ENCODE data around the gene ZNF358. TPM values are rescaled to one million over a fixed set of nuclear protein-coding genes. Genes with fewer than 3 reads are reported as not detected.

The ZNF358 gene
- total RNA-seq, 4 donors from 2014 or later, result 95.4 to 168 (median 137) TPM

- intact Hi-C loops (cut with DNase I), result no loop called here
- no peak for DNase-seq (ENCODE audit: extremely low spot score)
- Histone ChIP-seq H3K4me3 (no peak overlapping the region), H3K27ac (replicated peaks in 1 of 4) (no peak overlapping the region), H3K27me3 (no peaks in the 10 kb centered on the region), H3K4me1 (peaks cover 5 to 14% (median 11%) of the 10 kb centered on the region in 4 donors), H3K9me3 (no peaks in the 10 kb centered on the region), H3K36me3 (peaks cover 58 to 91% (median 77%) of the 10 kb centered on the region in 4 donors)
- TF ChIP-seq POLR2A (IDR thresholded peaks at IDR 0.05; ENCODE audit: low read depth) (no peak), CTCF (IDR thresholded peaks at IDR 0.05) (no peak), POLR2AphosphoS5 (IDR thresholded peaks at IDR 0.05) (no peak), EP300 (IDR thresholded peaks at IDR 0.05) (no peak)
- WGBS, result 100% methylated on average over 1 of the region's 39 CpGs
These were observed 25.0 kb downstream of the ZNF358 start for GRCh38 chr19:7540761-7541474.

- H3K36me3 ChIP-seq, result peaks cover 58 to 96% (median 80%) of the 10 kb centered on the region in 4 donors
- no peak for DNase-seq (ENCODE audit: extremely low spot score)
- TF ChIP-seq POLR2A (IDR thresholded peaks at IDR 0.05; ENCODE audit: low read depth) (no peak), POLR2AphosphoS5 (IDR thresholded peaks at IDR 0.05) (no peak), CTCF (IDR thresholded peaks at IDR 0.05) (no peak), EP300 (IDR thresholded peaks at IDR 0.05) (no peak)
- intact Hi-C loops (cut with DNase I), result no loop called here
- H3K4me3 ChIP-seq, result no peak overlapping the region
- WGBS, result 91% methylated on average over 4 of the region's 15 CpGs
- no peaks in the 10 kb centered on the region for H3K9me3 ChIP-seq
- H3K4me1 ChIP-seq, result peaks cover under 1 to 9% (median 6%) of the 10 kb centered on the region in 4 donors
- H3K27me3 ChIP-seq, result no peaks in the 10 kb centered on the region
- H3K27ac ChIP-seq (replicated peaks in 1 of 4), result no peak overlapping the region
These were observed 25.5 kb downstream of the ZNF358 start for GRCh38 chr19:7541475-7541824.

GRCh38 chr19:7541828-7542443 lies 26.0 kb downstream of the ZNF358 start:
- Histone ChIP-seq H3K4me1 (peaks cover 0 to 5% (median 2%) of the 10 kb centered on the region in 4 donors), H3K36me3 (peaks cover 57 to 98% (median 79%) of the 10 kb centered on the region in 4 donors), H3K4me3 (no peak overlapping the region), H3K27ac (replicated peaks in 1 of 4) (no peak overlapping the region), H3K9me3 (no peaks in the 10 kb centered on the region), H3K27me3 (no peaks in the 10 kb centered on the region)
- 94% methylated on average over 11 of the region's 11 CpGs for WGBS
- no peak for TF ChIP-seq CTCF (IDR thresholded peaks at IDR 0.05)
- no peak for TF ChIP-seq POLR2AphosphoS5 (IDR thresholded peaks at IDR 0.05)
- TF ChIP-seq POLR2A (IDR thresholded peaks at IDR 0.05; ENCODE audit: low read depth), result no peak
- no peak for TF ChIP-seq EP300 (IDR thresholded peaks at IDR 0.05)
- DNase-seq (ENCODE audit: extremely low spot score), result no peak
- intact Hi-C loops (cut with DNase I), result no loop called here

- no peak for TF ChIP-seq POLR2AphosphoS5 (IDR thresholded peaks at IDR 0.05)
- TF ChIP-seq CTCF (IDR thresholded peaks at IDR 0.05), result no peak
- no peak for TF ChIP-seq EP300 (IDR thresholded peaks at IDR 0.05)
- no peak for TF ChIP-seq POLR2A (IDR thresholded peaks at IDR 0.05; ENCODE audit: low read depth)
- Histone ChIP-seq H3K4me1 (no peaks in the 10 kb centered on the region), H3K4me3 (no peak overlapping the region), H3K36me3 (peaks cover 48 to 97% (median 75%) of the 10 kb centered on the region in 4 donors), H3K9me3 (no peaks in the 10 kb centered on the region), H3K27ac (replicated peaks in 1 of 4) (peak overlapping the region in 1 of 4 donors; percentile 7), H3K27me3 (no peaks in the 10 kb centered on the region)
- WGBS, result 98% methylated on average over 18 of the region's 24 CpGs
- no peak for DNase-seq (ENCODE audit: extremely low spot score)
- intact Hi-C loops (cut with DNase I), result no loop called here
These were observed 26.8 kb downstream of the ZNF358 start for GRCh38 chr19:7542556-7543348.

Measured in esophagus muscularis mucosa (tissue), 4 donors.